SK-N-SH treated with all-trans-retinoic acid at 6 μM for 48 hours (cell line): ENCODE results near the gene CCDC82.

ENCODE experiments used
- CSDC2 ChIP-seq: fragments of 250-450 bp; sonication (Bioruptor Pico); IDR thresholded peaks from 2 replicates; pipeline ENCODE4 v1.5.0; 2020; ENCODE audit warnings: mild to moderate bottlenecking, moderate library complexity
- OSR1 ChIP-seq: fragments of 250-450 bp; sonication (Bioruptor Pico); IDR thresholded peaks from 2 replicates; pipeline ENCODE4 v1.8.0; 2022; ENCODE audit warnings: moderate library complexity, mild to moderate bottlenecking, inconsistent platforms
- RARB ChIP-seq: fragments of 250-450 bp; sonication (Bioruptor Pico); IDR thresholded peaks from 2 replicates; pipeline ENCODE4 v1.8.0; 2021; ENCODE audit warnings: mild to moderate bottlenecking, moderate library complexity
- ZFP30 ChIP-seq: fragments of 450-650 bp; formaldehyde crosslinking; IDR thresholded peaks from 2 replicates; pipeline ENCODE4 v1.5.0; 2022; ENCODE audit warnings: mild to moderate bottlenecking, moderate library complexity
- ZNF8 ChIP-seq: fragments of 450-650 bp; formaldehyde crosslinking; IDR thresholded peaks from 2 replicates; pipeline ENCODE4 v1.5.0; 2020; ENCODE audit warnings: mild to moderate bottlenecking, moderate library complexity
- TF ChIP-seq, protein P1 (sequence below): fragments of 250-450 bp; sonication (Bioruptor Pico); IDR thresholded peaks from 2 replicates; pipeline ENCODE4 v1.5.1; 2020; ENCODE audit warnings: low read depth, mild to moderate bottlenecking, moderate library complexity
- TF ChIP-seq, protein P2 (sequence below): fragments of 250-450 bp; sonication (Bioruptor Pico); IDR thresholded peaks from 2 replicates; pipeline ENCODE4 v1.8.0; 2020; ENCODE audit warnings: mild to moderate bottlenecking, moderate library complexity, borderline replicate concordance

DNA sequence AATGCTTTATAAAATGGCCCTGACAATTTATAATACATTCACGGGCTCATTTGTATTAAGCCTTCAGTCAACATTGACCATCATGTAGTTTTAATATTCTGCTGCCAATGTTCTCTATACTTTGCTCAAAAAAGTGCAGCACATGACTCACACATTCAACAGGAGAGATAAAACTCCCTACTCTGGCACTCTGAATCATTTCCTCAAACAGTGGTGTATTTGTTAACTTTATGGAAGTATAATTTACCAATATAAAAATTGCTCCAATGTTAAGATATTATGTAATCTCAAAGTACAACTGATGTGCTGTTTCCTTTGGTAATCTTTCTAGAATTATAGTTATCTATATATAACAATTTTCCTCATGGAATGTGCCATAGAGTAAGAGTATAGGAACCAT, 86.6 kb downstream of the CCDC82 start:
- no peak for TF ChIP-seq OSR1
- TF ChIP-seq ZFP30 (CRISPR knock-in tag): no peak
- no peak for TF ChIP-seq RARB (CRISPR knock-in tag)
- TF ChIP-seq, protein P1, sequence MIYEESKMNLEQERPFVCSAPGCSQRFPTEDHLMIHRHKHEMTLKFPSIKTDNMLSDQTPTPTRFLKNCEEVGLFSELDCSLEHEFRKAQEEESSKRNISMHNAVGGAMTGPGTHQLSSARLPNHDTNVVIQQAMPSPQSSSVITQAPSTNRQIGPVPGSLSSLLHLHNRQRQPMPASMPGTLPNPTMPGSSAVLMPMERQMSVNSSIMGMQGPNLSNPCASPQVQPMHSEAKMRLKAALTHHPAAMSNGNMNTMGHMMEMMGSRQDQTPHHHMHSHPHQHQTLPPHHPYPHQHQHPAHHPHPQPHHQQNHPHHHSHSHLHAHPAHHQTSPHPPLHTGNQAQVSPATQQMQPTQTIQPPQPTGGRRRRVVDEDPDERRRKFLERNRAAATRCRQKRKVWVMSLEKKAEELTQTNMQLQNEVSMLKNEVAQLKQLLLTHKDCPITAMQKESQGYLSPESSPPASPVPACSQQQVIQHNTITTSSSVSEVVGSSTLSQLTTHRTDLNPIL: no peak
- no peak for TF ChIP-seq CSDC2 (CRISPR knock-in tag)
- TF ChIP-seq, protein P2, sequence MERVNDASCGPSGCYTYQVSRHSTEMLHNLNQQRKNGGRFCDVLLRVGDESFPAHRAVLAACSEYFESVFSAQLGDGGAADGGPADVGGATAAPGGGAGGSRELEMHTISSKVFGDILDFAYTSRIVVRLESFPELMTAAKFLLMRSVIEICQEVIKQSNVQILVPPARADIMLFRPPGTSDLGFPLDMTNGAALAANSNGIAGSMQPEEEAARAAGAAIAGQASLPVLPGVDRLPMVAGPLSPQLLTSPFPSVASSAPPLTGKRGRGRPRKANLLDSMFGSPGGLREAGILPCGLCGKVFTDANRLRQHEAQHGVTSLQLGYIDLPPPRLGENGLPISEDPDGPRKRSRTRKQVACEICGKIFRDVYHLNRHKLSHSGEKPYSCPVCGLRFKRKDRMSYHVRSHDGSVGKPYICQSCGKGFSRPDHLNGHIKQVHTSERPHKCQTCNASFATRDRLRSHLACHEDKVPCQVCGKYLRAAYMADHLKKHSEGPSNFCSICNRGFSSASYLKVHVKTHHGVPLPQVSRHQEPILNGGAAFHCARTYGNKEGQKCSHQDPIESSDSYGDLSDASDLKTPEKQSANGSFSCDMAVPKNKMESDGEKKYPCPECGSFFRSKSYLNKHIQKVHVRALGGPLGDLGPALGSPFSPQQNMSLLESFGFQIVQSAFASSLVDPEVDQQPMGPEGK: no peak
- no peak for TF ChIP-seq ZNF8
